SK-N-SH treated with all-trans-retinoic acid at 6 μM for 48 hours (cell line): ENCODE measurements around the gene ZNF212.

ENCODE experiments used
- ARNTL ChIP-seq: fragments of 450-650 bp; formaldehyde crosslinking; IDR thresholded peaks from 2 replicates; pipeline ENCODE4 v1.5.0; 2020; ENCODE audit warnings: low read depth, mild to moderate bottlenecking, moderate library complexity, borderline replicate concordance
- PATZ1 ChIP-seq: fragments of 250-450 bp; sonication (Bioruptor Pico); IDR thresholded peaks from 2 replicates; pipeline ENCODE4 v1.8.0; 2020; ENCODE audit warnings: mild to moderate bottlenecking, moderate library complexity, borderline replicate concordance
- RARB ChIP-seq: fragments of 250-450 bp; sonication (Bioruptor Pico); IDR thresholded peaks from 2 replicates; pipeline ENCODE4 v1.8.0; 2021; ENCODE audit warnings: mild to moderate bottlenecking, moderate library complexity
- SNAI2 ChIP-seq: fragments of 250-450 bp; sonication (Bioruptor Pico); IDR thresholded peaks from 2 replicates; pipeline ENCODE4 v1.5.0; 2020; ENCODE audit warnings: mild to moderate bottlenecking, moderate library complexity
- TCF4 ChIP-seq: fragments of 250-450 bp; sonication (Bioruptor Pico); IDR thresholded peaks from 2 replicates; pipeline ENCODE4 v1.8.0; 2021; ENCODE audit warnings: mild to moderate bottlenecking, moderate library complexity, borderline replicate concordance
- ZFP3 ChIP-seq: fragments of 250-450 bp; sonication (Bioruptor Pico); IDR thresholded peaks from 2 replicates; pipeline ENCODE4 v1.5.0; 2020; ENCODE audit warnings: mild to moderate bottlenecking, moderate library complexity
- ZNF565 ChIP-seq: fragments of 450-650 bp; formaldehyde crosslinking; conservative IDR thresholded peaks from 2 replicates; pipeline ENCODE4 v1.5.0; 2020; ENCODE audit warnings: low read depth, mild to moderate bottlenecking, moderate library complexity

GRCh38 chr7:149194799-149195179 is 44.7 kb upstream of the ZNF212 start:
- TF ChIP-seq RARB (CRISPR knock-in tag) = no peak
- no peak for TF ChIP-seq PATZ1 (CRISPR knock-in tag)
- no peak for TF ChIP-seq ZNF565 (CRISPR knock-in tag)
- no peak for TF ChIP-seq SNAI2 (CRISPR knock-in tag)
- TF ChIP-seq ARNTL = no peak
- TF ChIP-seq ZFP3 (CRISPR knock-in tag) = no peak
- TF ChIP-seq TCF4 (CRISPR knock-in tag) = no peak
